HG02678 (cell line): ENCODE data around the gene CGRRF1.

Source experiments
- ATAC-seq: cut with Tn5 transposase; IDR thresholded peaks from one replicate; pipeline ENCODE4 v1.9.1; 2021; ENCODE audit warnings: mild to moderate bottlenecking, moderate library complexity; ENCODE audit not compliant: unreplicated experiment

CGRRF1 gene

DNA sequence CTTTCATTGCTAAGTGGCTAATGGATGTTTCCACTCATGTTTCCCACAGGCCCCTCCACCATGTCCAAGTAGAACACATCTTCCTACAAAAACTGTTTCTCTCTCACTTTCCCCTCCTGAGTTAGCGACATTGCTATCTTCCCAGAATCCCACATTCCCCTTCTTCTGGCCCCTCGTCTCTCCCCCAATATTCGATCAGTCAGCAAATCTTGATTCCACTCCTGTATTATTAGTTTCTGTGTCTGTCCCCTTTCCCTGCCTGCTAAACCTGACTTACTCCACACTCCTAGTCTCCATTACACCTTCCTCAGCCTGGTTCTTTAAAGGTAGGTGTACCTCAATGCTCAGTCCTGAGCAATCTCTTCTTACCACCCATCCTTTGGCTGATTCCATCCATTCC, 37.9 kb downstream of the CGRRF1 start:
- ATAC-seq, result no peak

DNA sequence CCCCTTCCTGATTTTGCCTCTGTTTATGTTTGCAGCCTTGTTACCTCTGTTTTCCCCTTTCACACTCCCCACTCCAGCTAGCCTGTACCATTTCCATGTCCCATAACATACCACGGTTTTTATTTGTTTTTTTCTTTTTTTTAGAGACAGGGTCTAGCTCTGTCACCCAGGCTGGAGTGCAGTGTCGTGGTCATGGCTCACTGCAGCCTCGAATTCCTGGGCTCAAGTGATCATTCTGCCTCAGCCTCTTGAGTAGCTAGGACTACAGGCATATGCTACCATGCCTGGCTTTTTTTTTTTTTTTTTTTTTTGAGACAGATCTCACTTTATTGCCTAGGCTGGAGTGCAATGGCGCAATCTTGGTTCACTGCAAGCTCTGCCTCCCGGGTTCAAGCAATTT, 38.8 kb downstream of the CGRRF1 start:
- ATAC-seq, result no peak

- ATAC-seq, result no peak
These were observed 40.2 kb downstream of the CGRRF1 start for GRCh38 chr14:54549862-54550261.

DNA sequence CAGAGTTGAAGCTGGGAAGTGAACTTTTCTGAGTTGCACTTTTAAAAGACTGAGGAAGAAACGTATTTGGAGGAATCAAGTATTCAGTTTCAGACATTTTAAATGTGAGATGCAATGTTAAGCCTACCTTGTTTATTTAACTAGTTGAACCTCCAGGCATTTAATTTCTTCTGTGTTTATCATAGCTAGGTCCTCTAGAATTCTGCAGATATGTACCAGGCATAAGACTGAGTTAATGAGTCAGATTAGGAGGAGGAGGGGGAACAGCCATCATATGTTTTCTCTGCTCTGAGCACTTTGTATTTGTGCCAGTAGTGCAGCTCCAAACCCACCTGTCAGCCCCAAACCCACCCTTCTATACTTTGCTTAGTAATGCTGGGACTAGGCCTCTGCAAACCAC, 40.8 kb downstream of the CGRRF1 start:
- ATAC-seq, result no peak

- no peak for ATAC-seq
These were observed 44.7 kb downstream of the CGRRF1 start for GRCh38 chr14:54554401-54554800.

DNA sequence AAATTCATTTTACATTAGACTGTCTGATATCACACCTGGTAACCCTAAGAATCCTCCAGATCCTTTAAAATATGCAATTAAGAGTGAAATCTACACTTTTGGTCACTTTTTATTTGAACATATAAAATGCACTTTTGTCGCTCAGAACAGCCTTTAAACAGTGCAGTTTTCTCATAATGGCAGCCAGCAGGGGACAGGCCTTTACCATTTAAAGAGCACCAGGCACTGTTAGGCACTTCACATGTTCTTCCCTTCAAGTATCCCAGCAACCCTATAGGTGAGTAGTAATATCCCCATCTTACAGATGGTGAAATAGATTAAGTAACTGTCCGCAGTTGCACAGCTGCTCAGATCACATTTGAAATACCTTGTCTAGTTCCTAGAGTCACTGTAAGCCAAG, 45.9 kb downstream of the CGRRF1 start:
- ATAC-seq, result no peak

DNA sequence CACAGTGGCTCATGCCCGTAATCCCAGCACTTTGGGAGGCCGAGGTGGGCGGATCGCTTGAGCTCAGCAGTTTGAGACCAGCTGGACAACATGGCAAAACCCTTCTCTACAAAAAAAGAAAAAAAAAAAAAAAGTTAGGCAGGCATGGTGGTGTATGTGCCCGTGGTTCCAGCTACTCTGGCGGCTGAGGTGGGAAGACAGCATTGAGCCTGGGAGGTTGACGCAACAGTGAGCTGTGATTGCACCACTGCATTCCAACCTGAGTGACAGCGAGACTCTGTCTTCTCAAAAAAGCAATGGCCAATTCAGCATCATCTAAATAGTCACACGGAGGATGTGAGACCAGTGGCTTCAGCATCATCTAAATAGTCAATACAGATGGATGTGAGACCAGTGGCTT, 46.8 kb downstream of the CGRRF1 start:
- ATAC-seq, result no peak

DNA sequence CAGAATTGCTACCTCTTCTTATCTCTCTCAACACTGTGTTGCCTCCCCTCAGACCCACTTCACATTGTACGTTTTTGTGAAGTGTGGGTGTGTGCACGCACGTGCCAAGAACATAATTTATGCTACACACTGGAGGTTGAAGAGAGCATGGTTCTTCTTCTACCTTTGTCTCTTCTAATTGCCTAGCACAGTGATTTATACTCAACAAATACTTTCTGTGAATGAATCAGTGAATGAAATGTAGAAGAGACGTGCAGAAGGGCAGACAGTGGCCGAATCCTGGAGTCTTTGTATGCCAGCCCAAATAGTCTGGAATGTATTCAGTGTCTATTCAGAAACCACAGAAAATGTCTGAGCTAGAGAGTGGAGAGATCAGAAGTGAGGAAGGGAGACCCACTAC, 52.6 kb downstream of the CGRRF1 start:
- no peak for ATAC-seq

DNA sequence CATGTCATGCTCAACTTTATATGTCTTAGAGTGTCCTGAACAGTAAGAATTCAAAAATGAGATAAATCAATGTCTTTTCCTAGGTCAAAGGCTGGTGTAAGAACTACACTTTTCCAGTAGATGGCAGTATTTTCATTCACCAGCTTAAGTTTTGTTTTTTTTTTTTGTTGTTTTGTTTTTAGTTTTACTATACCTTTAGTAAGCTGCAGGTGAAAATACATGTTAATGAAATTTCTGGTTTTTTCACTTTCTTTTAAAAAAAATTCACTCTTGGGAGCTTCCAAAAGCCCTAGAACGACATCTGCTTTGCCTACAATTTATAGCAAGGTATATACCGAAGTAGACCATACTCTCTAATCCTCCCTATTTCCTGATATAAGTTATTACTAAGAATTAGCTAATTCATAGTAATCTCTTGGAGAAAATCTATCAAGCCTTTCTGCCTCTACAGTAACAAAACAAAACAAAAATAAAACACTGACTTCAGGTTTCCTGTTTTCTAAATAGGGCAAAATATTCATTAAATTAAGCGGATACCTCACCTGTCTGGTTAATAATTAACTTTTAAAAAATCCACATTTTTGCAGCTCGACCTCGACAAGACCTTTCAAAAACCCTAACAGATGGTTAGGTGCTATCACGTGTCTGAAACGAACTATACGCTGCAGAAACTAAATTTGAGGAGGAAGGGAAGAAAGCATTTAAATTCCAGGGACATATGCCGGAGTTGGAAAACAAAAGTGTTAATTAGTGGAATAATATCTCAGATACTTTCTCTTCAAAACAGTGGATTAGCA, 54.6 kb downstream of the CGRRF1 start:
- ATAC-seq, result no peak

DNA sequence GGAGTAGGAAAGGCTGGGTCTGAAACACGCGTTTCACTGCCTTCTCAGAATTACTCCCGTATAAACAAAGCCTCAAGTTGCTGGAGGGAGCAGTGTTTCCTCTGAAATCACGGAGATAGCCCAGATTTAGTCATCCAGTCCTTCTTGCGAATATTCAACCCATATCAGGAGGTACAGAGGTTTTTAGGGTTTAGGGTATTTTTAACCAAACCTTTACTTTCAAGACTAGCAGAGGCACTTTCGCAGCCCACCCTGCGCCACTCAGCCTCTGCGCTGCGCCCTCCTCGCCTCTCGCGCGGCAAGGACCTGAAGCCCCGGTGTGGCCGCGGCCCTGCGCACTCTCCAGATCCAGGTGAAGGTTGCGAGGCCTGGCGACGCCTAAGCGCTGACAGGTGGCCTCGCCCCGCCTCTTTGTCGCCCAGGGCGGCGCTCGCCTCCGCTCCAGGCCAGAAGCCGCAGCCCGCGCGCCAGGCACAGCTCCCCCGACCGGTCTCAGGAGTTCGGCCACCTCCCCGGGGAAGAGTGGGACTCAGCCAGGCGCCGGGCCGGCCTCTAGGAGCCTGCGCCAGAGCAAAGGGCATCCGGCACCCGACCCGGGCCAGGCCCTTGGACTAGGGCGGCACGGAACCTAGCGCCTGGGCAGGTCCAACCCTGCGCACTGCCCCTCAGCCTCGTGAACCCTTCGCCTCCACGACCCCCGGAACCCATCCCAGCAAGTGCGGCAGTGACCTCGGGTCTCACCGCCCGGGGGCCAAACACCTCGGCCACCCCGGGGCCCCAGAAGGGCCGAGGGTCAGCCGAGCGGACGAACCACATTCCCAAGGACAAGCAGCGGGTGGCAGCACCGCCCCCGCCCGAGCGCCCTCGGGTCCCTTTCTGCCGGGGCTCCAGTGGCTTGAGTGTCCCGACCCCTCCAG, 55.4 kb downstream of the CGRRF1 start:
- peak; percentile 37 for ATAC-seq

- ATAC-seq, result peak; percentile 56
These were observed 56.2 kb downstream of the CGRRF1 start for GRCh38 chr14:54565785-54566409.

- ATAC-seq, result peak; percentile 34
These were observed 56.9 kb downstream of the CGRRF1 start, which contains the start of gene SAMD4A for GRCh38 chr14:54566410-54567223. SAMD4A (plus strand) TSS chr14:54567128; CDS start chr14:54567917, 789 bp downstream.

DNA sequence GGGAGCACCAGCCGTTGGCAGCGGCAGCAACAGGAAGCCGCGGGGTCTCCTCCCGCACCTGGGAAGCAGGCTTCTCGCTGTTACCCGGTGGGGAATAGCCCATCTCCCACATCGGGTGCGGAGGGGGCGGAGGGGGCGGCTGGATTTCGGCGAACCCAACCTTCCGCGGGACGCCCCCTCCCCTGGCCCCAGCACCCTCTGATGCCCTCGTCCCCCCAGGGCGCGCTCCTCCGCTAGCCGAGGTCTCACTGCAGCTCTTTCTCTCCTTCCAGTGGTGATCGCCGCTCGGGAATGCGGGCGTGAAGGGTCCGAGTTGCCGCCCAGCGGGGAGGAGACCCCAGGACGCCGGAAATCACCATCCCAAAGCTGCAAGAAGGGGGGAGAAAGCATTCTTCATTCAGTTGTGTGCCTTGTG, 57.5 kb downstream of the CGRRF1 start:
- no peak for ATAC-seq

GRCh38 chr14:54567639-54568561, 58.2 kb downstream of the CGRRF1 start:
- peak; percentile 22 for ATAC-seq

DNA sequence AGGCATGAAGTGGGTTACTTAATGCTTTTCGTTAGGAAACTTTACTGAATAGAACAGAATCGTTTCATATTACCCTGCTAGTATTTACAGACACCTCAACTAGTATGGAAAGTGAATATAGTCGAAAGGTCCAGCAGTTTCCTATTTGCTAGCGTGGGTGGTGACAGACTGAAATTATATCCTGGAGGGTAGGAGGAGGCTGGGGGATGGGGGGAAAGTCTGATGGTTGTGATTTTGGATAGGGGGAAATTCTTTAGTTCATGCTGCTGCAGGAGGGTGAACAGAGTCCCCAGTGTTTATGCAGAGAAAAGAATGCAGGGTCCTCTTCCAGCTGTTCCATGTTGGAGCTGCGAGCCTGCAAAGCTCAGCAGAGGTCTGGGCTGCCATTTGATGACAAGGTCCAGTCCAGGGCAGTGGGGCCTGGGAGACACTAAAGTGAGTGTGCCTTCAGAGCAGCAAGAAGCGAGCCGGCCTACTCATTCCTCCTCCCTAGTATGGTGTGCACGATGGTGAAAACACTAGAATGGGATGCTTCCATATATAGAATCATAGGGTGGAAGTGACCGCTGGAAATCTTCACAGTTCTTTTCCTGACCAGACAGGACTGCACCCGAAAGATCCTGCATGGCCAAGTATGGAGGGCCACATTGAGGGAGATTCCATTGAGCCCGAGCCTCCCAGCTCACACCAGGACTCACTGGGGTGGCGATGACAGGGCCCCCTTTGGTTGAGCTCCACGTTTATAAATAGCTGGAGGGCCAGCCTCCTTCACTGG, 59.3 kb downstream of the CGRRF1 start:
- no peak for ATAC-seq

DNA sequence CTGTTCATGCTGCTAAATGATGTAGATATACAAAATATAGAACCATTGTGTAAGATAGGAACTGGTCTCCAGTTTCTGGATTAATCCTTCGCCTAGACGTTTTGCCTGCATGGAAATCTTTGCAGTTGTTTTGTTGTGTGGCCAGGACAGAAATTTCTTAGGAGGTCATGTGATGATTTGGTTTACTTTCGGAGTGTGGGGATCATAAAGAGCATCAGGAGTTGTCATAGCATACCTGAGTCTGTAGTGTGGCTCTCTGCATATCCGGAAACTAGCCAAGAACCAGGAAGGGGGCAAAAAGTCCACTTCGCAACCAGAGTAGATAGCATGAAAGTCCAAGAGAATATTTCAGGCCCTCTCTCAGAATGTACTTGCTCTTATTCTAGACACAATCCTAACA, 60.3 kb downstream of the CGRRF1 start:
- ATAC-seq, result no peak

DNA sequence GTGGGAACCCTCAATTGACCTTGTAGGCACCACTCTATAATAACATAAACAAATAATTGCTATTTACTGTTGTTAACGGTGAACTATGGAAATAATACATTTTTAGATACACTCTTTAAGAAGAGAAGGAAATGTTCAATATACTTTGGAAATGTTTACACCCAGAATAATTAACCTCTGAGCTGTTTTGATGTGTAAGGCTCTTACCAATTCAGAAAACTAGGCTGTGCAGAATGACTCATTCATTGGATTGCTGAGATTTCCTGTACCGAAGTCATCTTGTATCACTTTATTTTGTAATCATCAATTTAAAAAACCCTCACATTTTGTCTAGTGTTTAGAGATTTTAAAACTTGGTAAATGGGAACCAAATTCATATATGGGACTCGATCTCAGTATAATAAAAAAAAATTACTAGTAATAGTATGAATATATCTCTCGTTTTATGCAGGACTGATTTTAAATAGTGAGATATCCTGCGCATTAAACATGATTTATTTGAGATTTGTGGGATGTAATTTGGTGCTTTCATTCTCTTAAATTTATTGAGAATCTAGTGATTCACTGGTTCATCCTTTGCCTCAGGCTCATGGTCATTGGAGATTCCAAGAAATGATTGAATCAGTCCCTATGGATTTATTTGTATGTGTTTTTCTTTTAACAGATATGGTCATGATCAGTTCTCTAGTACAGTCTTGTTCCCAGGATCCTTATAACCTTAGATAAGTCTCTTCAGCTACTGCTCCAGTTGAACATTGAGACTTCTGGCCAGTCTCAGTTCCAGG, 61.1 kb downstream of the CGRRF1 start:
- ATAC-seq, result no peak

DNA sequence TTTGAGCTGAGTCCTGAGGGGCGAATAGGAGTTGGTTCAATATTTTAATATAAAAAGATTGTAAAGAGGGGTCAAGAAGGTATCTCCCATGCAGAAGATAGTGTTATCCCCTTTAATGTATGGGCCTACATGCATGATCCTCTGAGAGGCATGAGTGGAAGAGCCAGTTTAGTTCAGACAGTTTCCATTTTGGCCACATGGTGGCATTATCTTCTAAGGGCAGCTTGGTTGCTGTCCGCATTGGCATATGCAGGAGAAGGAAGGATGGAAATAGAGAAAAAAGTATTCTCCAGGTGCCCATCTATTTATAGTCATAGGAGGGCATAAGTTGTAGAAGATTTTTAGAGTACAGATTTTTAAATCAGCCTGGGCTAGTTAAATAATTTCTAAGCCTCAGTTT, 62.6 kb downstream of the CGRRF1 start:
- ATAC-seq, result no peak
